Measurements from ENCODE around the gene FAM184A.
A peak's percentile ranks its signal among the peaks of the same experiment; 100 is the strongest.

The FAM184A gene

GRCh38 chr6:119110601-119111548 lies 32.4 kb upstream of the FAM184A start:
- H3K4me3 ChIP-seq (ENCODE audit: low read length, poor library complexity, severe bottlenecking) = no peak overlapping the region
- no peaks in the 10 kb centered on the region for H3K9me3 ChIP-seq (ENCODE audit: insufficient read depth, low read depth, low read length)
- peaks cover 6% of the 10 kb centered on the region for H3K4me1 ChIP-seq (ENCODE audit: insufficient read depth, low read length, poor library complexity, severe bottlenecking)
- H3K79me2 ChIP-seq (ENCODE audit: insufficient read depth, low read length) = no peaks in the 10 kb centered on the region
- peak overlapping the region; percentile 55 for H2AFZ ChIP-seq (ENCODE audit: low read length)
- H3F3A ChIP-seq (ENCODE audit: low read depth) = no peaks in the 10 kb centered on the region
- TF ChIP-seq CTCF (conservative IDR thresholded peaks at IDR 0.05; ENCODE audit: low read length) (peak; percentile 78), EZH2phosphoT487 (IDR thresholded peaks at IDR 0.05; ENCODE audit: borderline replicate concordance) (no peak)
- no peak overlapping the region for H3K9ac ChIP-seq (ENCODE audit: low read depth, low read length, poor library complexity, severe bottlenecking)
- no peaks in the 10 kb centered on the region for H4K20me1 ChIP-seq (ENCODE audit: insufficient read depth, low read length, poor library complexity, severe bottlenecking)
- no peaks in the 10 kb centered on the region for H3K27me3 ChIP-seq (ENCODE audit: insufficient read depth, low read length, poor library complexity, severe bottlenecking)
- H3K36me3 ChIP-seq (ENCODE audit: insufficient read depth, low read length) = no peaks in the 10 kb centered on the region
- no peaks in the 10 kb centered on the region for H3K9me2 ChIP-seq (replicated peaks; ENCODE audit: low read depth, low read length)
- no peak overlapping the region for H3K4me2 ChIP-seq (ENCODE audit: low read depth, low read length, poor library complexity, severe bottlenecking)

DNA sequence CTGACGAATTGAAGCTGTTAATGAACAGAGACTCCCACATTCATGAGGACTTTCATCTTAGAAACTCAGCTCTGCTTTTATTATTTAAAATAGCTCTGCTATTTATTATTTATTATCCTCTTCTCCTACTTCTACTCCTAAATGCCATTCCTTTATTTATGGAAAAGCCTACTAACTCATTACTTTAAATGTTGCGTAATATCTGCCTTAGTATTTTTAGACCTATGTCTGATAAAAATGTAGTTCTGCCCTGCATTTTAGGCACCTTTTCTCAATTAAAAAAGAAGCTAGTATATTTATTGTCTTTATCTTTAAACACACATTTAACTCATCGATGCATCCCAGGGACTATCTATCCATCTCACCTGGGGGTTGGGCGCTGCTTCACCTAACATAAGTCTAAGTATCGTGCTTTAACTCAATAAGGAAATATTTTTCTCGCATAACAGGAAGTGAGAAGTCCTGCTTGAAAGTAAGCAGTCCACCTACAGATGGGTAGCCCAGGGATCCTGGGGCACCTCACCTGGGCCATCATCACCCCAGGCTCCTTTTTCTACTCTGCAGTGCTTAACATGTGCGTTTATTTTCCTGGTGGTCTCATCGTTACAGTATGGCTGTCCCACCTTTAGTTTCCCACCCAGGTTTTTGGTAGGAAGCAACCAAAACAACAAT lies 31.3 kb upstream of the FAM184A start:
- peaks cover 6% of the 10 kb centered on the region for H3K4me1 ChIP-seq (ENCODE audit: insufficient read depth, low read length, poor library complexity, severe bottlenecking)
- H3K36me3 ChIP-seq (ENCODE audit: insufficient read depth, low read length) = no peaks in the 10 kb centered on the region
- no peaks in the 10 kb centered on the region for H3K79me2 ChIP-seq (ENCODE audit: insufficient read depth, low read length)
- H3K9me2 ChIP-seq (replicated peaks; ENCODE audit: low read depth, low read length) = no peaks in the 10 kb centered on the region
- H4K20me1 ChIP-seq (ENCODE audit: insufficient read depth, low read length, poor library complexity, severe bottlenecking) = no peaks in the 10 kb centered on the region
- TF ChIP-seq EZH2phosphoT487 (IDR thresholded peaks at IDR 0.05; ENCODE audit: borderline replicate concordance) = no peak
- TF ChIP-seq CTCF (conservative IDR thresholded peaks at IDR 0.05; ENCODE audit: low read length) = no peak
- peak overlapping the region; percentile 55 for H2AFZ ChIP-seq (ENCODE audit: low read length)
- no peak overlapping the region for H3K4me2 ChIP-seq (ENCODE audit: low read depth, low read length, poor library complexity, severe bottlenecking)
- H3K9ac ChIP-seq (ENCODE audit: low read depth, low read length, poor library complexity, severe bottlenecking) = no peak overlapping the region
- H3K27me3 ChIP-seq (ENCODE audit: insufficient read depth, low read length, poor library complexity, severe bottlenecking) = no peaks in the 10 kb centered on the region
- no peaks in the 10 kb centered on the region for H3K9me3 ChIP-seq (ENCODE audit: insufficient read depth, low read depth, low read length)
- H3F3A ChIP-seq (ENCODE audit: low read depth) = no peaks in the 10 kb centered on the region
- H3K4me3 ChIP-seq (ENCODE audit: low read length, poor library complexity, severe bottlenecking) = no peak overlapping the region

DNA sequence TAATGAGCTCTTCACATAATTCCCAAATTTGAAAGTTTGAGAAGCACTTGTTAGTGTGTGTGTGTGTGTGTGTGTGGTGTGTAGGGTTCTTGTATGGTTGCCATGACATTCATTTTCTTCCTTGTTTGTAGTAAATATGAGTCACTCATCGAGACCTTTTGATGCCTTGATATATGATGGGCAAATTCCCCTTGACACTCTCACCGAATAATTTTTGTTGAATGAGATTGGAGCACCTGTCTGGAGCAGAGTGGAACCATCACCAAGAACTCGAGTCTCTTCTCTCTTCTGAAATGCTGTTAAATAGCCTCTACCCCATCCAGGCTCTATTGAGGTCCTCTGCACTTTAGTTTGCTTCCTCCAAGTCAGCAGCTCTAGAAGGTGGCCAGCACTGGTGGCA lies 29.6 kb upstream of the FAM184A start:
- Histone ChIP-seq H4K20me1 (ENCODE audit: insufficient read depth, low read length, poor library complexity, severe bottlenecking) (no peaks in the 10 kb centered on the region), H3K27me3 (ENCODE audit: insufficient read depth, low read length, poor library complexity, severe bottlenecking) (no peaks in the 10 kb centered on the region), H3K9me2 (replicated peaks; ENCODE audit: low read depth, low read length) (no peaks in the 10 kb centered on the region), H3K9ac (ENCODE audit: low read depth, low read length, poor library complexity, severe bottlenecking) (no peak overlapping the region), H2AFZ (ENCODE audit: low read length) (no peak overlapping the region), H3K36me3 (ENCODE audit: insufficient read depth, low read length) (no peaks in the 10 kb centered on the region), H3K9me3 (ENCODE audit: insufficient read depth, low read depth, low read length) (no peaks in the 10 kb centered on the region), H3K79me2 (ENCODE audit: insufficient read depth, low read length) (no peaks in the 10 kb centered on the region), H3K4me3 (ENCODE audit: low read length, poor library complexity, severe bottlenecking) (no peak overlapping the region), H3K4me2 (ENCODE audit: low read depth, low read length, poor library complexity, severe bottlenecking) (no peak overlapping the region), H3F3A (ENCODE audit: low read depth) (no peaks in the 10 kb centered on the region), H3K4me1 (ENCODE audit: insufficient read depth, low read length, poor library complexity, severe bottlenecking) (peaks cover 5% of the 10 kb centered on the region)
- TF ChIP-seq EZH2phosphoT487 (IDR thresholded peaks at IDR 0.05; ENCODE audit: borderline replicate concordance) = no peak
- TF ChIP-seq CTCF (conservative IDR thresholded peaks at IDR 0.05; ENCODE audit: low read length) = no peak

Measured in Loucy (cell line).